Colonic mucosa (tissue), 4 donors: ENCODE measurements around the gene NBEA. TPM values are rescaled to one million over a fixed set of nuclear protein-coding genes. Genes with fewer than 3 reads are reported as not detected.

Source experiments
- DNase-seq: peaks from one replicate; pipeline ENCODE4 v3.0.0-alpha.2; 2020
- H3K27ac ChIP-seq: fragments of 200-600 bp; one replicate; pipeline ENCODE4 v1.8.0; 2021
- H3K27me3 ChIP-seq: fragments of 200-600 bp; one replicate; pipeline ENCODE4 v1.8.0; 2021
- H3K36me3 ChIP-seq: fragments of 200-600 bp; one replicate; pipeline ENCODE4 v1.8.0; 2021
- H3K4me1 ChIP-seq: fragments of 200-600 bp; one replicate; pipeline ENCODE4 v1.8.0; 2021; ENCODE audit warnings: mild to moderate bottlenecking
- H3K4me3 ChIP-seq: fragments of 200-600 bp; one replicate; pipeline ENCODE4 v1.8.0; 2021
- H3K9ac ChIP-seq, 2 donors: one replicate each; pipeline ENCODE4 v1.7.0; 2013; ENCODE audit warnings: control low read depth in 2 of 2, low read depth in 2 of 2, low read length in 2 of 2
- H3K9me3 ChIP-seq: fragments of 200-600 bp; one replicate; pipeline ENCODE4 v1.8.0; 2021
- intact Hi-C: fragments of 100-400 bp; cut with DNase I; formaldehyde crosslinking; loops from one replicate; pipeline ENCODE4 v1.14.1; 2022
- total RNA-seq, 2 donors: library from RNA; stranded (reverse); fragmentation: NEBNext Ultra II Directional in 1 of 2; extraction: Animal tissue kit (Norgen Biotek cat#: 25700) in 1 of 2; gene quantifications; one replicate each; pipeline ENCODE4 v1.2.1, GENCODE V29; 2021
- TF ChIP-seq, protein P1 (sequence below): fragments of 200-600 bp; IDR thresholded peaks from one replicate; pipeline ENCODE4 v1.8.0; 2022; ENCODE audit warnings: antibody characterized with exemption, mild to moderate bottlenecking
- donor health status: healthy.
- donor health status: DM: no; HTN: no; CAD: no.
- donor health status: DM: no; HTN: no; CAD: no.

NBEA gene
- total RNA-seq, 2 donors from 2014 or later = 1.9 to 5.5 TPM

DNA sequence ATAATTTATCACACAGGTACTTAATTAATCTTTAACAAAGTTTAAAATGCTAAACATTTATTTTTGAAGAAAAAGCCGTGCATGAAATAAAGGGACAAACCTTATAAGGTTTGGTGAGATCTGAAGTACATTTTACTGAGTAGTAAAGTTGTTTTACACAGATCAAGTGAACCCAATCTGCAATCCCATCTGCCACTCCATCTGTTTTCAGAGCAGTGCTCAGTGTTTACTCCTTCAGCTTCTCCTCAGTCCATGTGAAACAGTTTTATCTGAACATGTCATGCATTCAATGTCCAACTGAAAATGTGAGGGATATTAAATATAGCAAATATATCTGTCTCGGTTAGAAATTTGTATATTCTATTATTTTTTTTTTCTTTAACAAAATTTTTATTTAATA lies 367.6 kb downstream of the NBEA start:
- H3K27ac ChIP-seq = no peak overlapping the region
- no peak overlapping the region for H3K9ac ChIP-seq
- TF ChIP-seq, protein P1, sequence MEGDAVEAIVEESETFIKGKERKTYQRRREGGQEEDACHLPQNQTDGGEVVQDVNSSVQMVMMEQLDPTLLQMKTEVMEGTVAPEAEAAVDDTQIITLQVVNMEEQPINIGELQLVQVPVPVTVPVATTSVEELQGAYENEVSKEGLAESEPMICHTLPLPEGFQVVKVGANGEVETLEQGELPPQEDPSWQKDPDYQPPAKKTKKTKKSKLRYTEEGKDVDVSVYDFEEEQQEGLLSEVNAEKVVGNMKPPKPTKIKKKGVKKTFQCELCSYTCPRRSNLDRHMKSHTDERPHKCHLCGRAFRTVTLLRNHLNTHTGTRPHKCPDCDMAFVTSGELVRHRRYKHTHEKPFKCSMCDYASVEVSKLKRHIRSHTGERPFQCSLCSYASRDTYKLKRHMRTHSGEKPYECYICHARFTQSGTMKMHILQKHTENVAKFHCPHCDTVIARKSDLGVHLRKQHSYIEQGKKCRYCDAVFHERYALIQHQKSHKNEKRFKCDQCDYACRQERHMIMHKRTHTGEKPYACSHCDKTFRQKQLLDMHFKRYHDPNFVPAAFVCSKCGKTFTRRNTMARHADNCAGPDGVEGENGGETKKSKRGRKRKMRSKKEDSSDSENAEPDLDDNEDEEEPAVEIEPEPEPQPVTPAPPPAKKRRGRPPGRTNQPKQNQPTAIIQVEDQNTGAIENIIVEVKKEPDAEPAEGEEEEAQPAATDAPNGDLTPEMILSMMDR = no peak
- H3K27me3 ChIP-seq = no peaks in the 10 kb centered on the region
- DNase-seq = no peak
- intact Hi-C loops = no loop called here
- H3K36me3 ChIP-seq = no peaks in the 10 kb centered on the region
- H3K4me1 ChIP-seq = no peaks in the 10 kb centered on the region
- no peak overlapping the region for H3K4me3 ChIP-seq
- H3K9me3 ChIP-seq = no peaks in the 10 kb centered on the region

DNA sequence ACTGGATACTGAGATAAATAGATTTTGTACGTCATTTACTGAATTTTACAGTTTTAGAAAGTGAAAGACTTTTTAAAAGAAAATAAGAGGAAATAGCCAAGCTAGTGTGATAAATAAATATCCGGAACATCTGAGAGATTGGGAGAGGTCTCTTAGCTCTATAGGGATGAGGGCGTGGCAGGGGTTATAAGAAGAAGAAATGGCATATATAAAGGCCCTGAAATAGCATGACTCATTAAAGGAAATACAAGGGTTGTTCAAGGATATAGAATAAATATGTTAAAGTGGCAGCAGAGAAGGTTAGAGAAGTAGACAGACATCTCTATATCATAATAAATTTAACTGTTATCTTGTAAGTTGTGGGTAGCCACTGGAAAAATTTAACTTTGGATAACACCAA lies 390.1 kb downstream of the NBEA start:
- TF ChIP-seq, protein P1 = no peak
- intact Hi-C loops = no loop called here
- H3K9me3 ChIP-seq = no peaks in the 10 kb centered on the region
- H3K27ac ChIP-seq = no peak overlapping the region
- no peak for DNase-seq
- H3K4me3 ChIP-seq = no peak overlapping the region
- H3K36me3 ChIP-seq = no peaks in the 10 kb centered on the region
- no peaks in the 10 kb centered on the region for H3K27me3 ChIP-seq
- no peak overlapping the region for H3K9ac ChIP-seq
- H3K4me1 ChIP-seq = no peaks in the 10 kb centered on the region

DNA sequence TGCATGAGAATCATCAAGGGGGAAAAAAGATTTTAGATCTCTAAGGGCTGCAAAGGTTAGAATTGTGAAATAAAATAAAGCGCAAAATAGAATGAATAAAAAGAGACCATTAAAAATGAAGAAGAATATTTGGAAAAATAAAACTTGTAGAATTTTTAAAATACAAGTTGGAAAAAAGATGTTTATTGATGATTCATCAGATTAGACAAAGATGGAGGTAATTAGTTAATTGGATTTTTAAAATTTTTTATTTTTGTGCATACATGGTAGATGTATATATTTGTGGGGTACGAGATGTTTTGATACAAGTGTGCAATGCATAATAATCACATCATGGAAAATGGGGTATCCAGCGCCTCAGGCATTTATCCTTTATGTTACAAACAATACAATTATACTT lies 391.1 kb downstream of the NBEA start:
- intact Hi-C loops = no loop called here
- Histone ChIP-seq H3K4me3 (no peak overlapping the region), H3K9me3 (no peaks in the 10 kb centered on the region), H3K27ac (no peak overlapping the region), H3K4me1 (no peaks in the 10 kb centered on the region), H3K27me3 (no peaks in the 10 kb centered on the region), H3K9ac (no peak overlapping the region), H3K36me3 (no peaks in the 10 kb centered on the region)
- DNase-seq = no peak
- TF ChIP-seq, protein P1 = no peak

DNA sequence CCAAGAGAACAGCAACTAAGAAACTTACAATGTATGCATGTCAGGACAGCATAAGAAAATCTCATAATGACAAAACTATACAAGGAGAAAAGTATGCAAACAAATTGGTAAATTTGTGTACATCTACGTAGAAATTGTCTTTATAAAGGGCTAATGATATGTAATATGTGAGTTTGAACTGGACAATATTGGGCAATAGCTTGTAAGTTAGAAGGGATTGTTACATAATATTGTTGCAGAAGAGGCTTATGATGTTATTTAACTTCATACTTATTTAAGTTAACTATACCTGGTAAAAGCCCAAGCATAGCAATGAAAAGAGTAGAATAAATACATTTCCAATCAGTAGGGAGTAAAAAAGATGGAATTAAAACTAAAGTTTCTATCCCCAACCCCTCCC lies 400.4 kb downstream of the NBEA start:
- DNase-seq = no peak
- TF ChIP-seq, protein P1 = no peak
- Histone ChIP-seq H3K4me1 (no peaks in the 10 kb centered on the region), H3K4me3 (no peak overlapping the region), H3K9ac (no peak overlapping the region), H3K27ac (no peak overlapping the region), H3K36me3 (no peaks in the 10 kb centered on the region), H3K9me3 (no peaks in the 10 kb centered on the region), H3K27me3 (no peaks in the 10 kb centered on the region)
- intact Hi-C loops = no loop called here

DNA sequence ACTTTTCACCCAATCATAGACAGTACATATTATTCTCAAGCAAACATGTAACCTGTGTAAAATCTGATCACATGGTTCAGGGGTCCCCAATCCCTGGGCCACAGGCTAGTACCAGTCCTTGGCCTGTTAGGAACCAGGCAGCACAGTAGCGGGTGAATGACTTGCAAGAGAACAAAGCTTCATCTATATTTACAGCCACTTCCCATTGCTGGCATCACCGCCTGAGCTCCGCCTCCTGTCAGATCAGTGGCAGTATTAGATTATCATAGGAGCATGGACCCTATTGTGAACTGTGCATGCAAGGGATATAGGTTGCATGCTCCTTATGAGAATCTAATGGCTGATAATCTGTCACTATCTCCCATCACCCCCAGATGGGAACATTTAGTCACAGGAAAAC lies 401.3 kb downstream of the NBEA start:
- H3K27ac ChIP-seq = no peak overlapping the region
- no peaks in the 10 kb centered on the region for H3K36me3 ChIP-seq
- intact Hi-C loops = no loop called here
- TF ChIP-seq, protein P1 = no peak
- no peaks in the 10 kb centered on the region for H3K9me3 ChIP-seq
- H3K9ac ChIP-seq = no peak overlapping the region
- DNase-seq = no peak
- H3K4me3 ChIP-seq = no peak overlapping the region
- no peaks in the 10 kb centered on the region for H3K4me1 ChIP-seq
- H3K27me3 ChIP-seq = no peaks in the 10 kb centered on the region

DNA sequence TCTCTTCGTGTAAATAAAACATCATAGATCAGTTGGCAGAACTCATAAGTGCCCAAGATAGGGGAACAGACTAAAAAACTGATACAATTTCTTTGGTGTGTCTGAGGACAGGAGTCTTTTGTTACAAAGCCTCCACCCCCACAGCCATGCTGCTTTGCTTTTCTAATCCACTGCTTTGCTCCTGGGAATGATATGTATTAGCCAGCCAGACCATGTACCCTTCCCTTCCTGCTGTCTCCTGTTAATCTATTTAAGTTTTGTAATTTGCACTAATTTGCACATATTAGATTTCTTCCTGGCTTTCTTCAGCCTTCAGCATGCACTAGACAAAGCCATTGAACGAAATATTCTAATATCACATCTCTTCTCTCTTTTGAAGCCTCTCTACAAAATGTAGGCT lies 403.9 kb downstream of the NBEA start:
- Histone ChIP-seq H3K4me1 (no peaks in the 10 kb centered on the region), H3K4me3 (no peak overlapping the region), H3K9me3 (no peaks in the 10 kb centered on the region), H3K9ac (no peak overlapping the region), H3K27me3 (no peaks in the 10 kb centered on the region), H3K36me3 (no peaks in the 10 kb centered on the region), H3K27ac (no peak overlapping the region)
- TF ChIP-seq, protein P1 = no peak
- no peak for DNase-seq
- intact Hi-C loops = no loop called here
